Gastrocnemius medialis (tissue), 4 donors: ENCODE measurements around the gene DZIP3. TPM values are rescaled to one million over a fixed set of nuclear protein-coding genes. Genes with fewer than 3 reads are reported as not detected.

ENCODE experiments used
- ATAC-seq, 2 donors: fragments of 150-250 bp; one replicate each; pipeline ENCODE4 v1.9.1; 2016
- DNase-seq, 2 donors: peaks; one replicate each; pipeline ENCODE4 v3.0.0-alpha.2; 2019
- H3K27ac ChIP-seq, 4 donors: fragments of 200-600 bp; sonication (generic); 1 replicate in 1 of 4; 2 replicates in 3 of 4; pipeline ENCODE4 v1.5.1; 2016 to 2018; ENCODE audit warnings: mild to moderate bottlenecking in 2 of 4, moderate library complexity in 1 of 4
- H3K27me3 ChIP-seq, 3 donors: fragments of 200-600 bp; sonication (generic) in 2 of 3; 1 replicate in 1 of 3; 2 replicates in 2 of 3; pipeline versions ENCODE4 v1.5.1 to v1.6.0; 2016 to 2019; ENCODE audit warnings: mild to moderate bottlenecking in 1 of 3, moderate library complexity in 1 of 3
- H3K36me3 ChIP-seq, 2 donors: fragments of 200-600 bp; sonication (generic) in 1 of 2; one replicate each; pipeline ENCODE4 v1.5.1; 2017 to 2018
- H3K4me1 ChIP-seq, 2 donors: fragments of 200-600 bp; sonication (generic) in 1 of 2; one replicate each; pipeline ENCODE4 v1.5.1; 2016 to 2017; ENCODE audit warnings: mild to moderate bottlenecking in 2 of 2
- H3K4me3 ChIP-seq, 4 donors: fragments of 200-600 bp; sonication (generic) in 3 of 4; 1 replicate in 1 of 4; 2 replicates in 3 of 4; pipeline ENCODE4 v1.5.1; 2016 to 2019; ENCODE audit warnings: mild to moderate bottlenecking in 2 of 4
- H3K9me3 ChIP-seq, 3 donors: fragments of 200-600 bp; sonication (generic) in 2 of 3; 1 replicate in 1 of 3; 2 replicates in 2 of 3; pipeline ENCODE4 v1.5.1; 2016 to 2019
- POLR2A ChIP-seq, 2 donors: fragments of 450-650 bp; IDR thresholded peaks; one replicate each; pipeline ENCODE4 v1.6.1; 2017; ENCODE audit warnings: antibody characterized with exemption in 2 of 2, mild to moderate bottlenecking in 2 of 2, moderate library complexity in 2 of 2
- in situ Hi-C, 4 donors: fragments of 200-750 bp; cut with MboI; loops; one replicate each; pipeline versions ENCODE4 v1.15.0 to v1.8.0; 2017; ENCODE audit warnings: low sequenced_read_pairs in 4 of 4
- intact Hi-C: fragments of 100-400 bp; cut with DNase I; formaldehyde crosslinking; loops from one replicate; pipeline ENCODE4 v1.15.1; 2023; ENCODE audit warnings: low total_unique reads
- total RNA-seq, 4 donors: library from RNA; depleted of rRNA; stranded (reverse); fragments of >200 nt; gene quantifications; one replicate each; pipeline versions ENCODE4 v1.1.0 to v1.2.3, GENCODE V29; 2016
- TF ChIP-seq, protein P1 (sequence below), 5 experiments: fragments of 450-650 bp in 3 of 5; fragments of 200-600 bp in 2 of 5; sonication (generic) in 2 of 5; IDR thresholded peaks in 4 of 5; conservative IDR thresholded peaks in 1 of 5; 1 replicate in 4 of 5; 2 replicates in 1 of 5; pipeline ENCODE4 v1.5.1; 2016 to 2019; ENCODE audit warnings: antibody characterized with exemption in 5 of 5, mild to moderate bottlenecking in 3 of 5, moderate library complexity in 3 of 5

Gene DZIP3
- total RNA-seq, 4 donors from 2014 or later, result 3.4 to 7.8 (median 5.7) TPM

DNA sequence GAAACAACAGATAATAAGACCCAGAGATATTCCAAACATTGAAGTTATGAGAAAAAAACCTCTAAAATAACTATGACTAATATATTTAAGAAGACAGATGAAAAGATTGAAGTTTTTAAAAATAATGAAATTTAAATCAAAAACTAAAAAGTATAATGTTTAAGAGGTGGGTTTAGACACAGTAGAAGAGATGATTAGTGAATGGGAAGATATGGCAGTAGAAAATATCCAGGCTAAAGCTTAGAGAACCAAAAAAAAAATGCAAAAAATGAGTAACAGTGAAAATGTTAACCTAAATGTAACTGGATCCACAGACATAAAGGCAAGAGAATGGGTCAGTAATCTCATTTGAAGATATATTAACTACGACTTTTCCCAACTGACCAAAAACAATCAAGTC is 115.5 kb downstream of the DZIP3 start:
- intact Hi-C loops, result no loop called here

DNA sequence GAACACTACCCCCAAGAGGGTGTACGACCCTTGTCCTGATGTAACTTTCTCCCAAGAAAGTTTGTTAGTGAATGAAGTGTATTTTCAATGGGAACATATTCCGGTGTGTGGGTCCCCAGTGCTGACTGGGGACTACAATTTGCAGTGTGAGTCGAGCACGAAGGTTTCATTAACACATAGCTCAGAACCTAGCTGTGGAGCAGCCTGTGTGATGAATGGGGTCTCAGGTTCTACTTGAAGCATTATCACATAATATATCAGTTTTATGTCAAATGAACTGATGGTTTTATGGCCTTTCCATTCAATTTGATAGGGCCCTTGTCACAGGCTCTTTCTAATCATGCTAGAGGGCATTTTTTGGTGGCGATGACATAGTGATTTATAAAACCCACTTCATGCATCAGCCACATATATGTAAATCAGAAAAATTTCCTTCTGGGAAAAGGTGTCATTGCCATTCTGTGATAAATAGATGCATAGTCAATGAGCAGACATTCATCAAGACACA is 123.5 kb downstream of the DZIP3 start:
- Histone ChIP-seq H3K4me1 (no peaks in the 10 kb centered on the region), H3K27me3 (no peaks in the 10 kb centered on the region), H3K9me3 (no peaks in the 10 kb centered on the region), H3K27ac (no peak overlapping the region), H3K4me3 (no peak overlapping the region), H3K36me3 (no peaks in the 10 kb centered on the region)
- no peak for TF ChIP-seq POLR2A (IDR thresholded peaks at IDR 0.05)
- TF ChIP-seq, protein P1, sequence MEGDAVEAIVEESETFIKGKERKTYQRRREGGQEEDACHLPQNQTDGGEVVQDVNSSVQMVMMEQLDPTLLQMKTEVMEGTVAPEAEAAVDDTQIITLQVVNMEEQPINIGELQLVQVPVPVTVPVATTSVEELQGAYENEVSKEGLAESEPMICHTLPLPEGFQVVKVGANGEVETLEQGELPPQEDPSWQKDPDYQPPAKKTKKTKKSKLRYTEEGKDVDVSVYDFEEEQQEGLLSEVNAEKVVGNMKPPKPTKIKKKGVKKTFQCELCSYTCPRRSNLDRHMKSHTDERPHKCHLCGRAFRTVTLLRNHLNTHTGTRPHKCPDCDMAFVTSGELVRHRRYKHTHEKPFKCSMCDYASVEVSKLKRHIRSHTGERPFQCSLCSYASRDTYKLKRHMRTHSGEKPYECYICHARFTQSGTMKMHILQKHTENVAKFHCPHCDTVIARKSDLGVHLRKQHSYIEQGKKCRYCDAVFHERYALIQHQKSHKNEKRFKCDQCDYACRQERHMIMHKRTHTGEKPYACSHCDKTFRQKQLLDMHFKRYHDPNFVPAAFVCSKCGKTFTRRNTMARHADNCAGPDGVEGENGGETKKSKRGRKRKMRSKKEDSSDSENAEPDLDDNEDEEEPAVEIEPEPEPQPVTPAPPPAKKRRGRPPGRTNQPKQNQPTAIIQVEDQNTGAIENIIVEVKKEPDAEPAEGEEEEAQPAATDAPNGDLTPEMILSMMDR (IDR thresholded peaks at IDR 0.05 in 4 of 5, conservative IDR thresholded peaks at IDR 0.05 in 1 of 5), result no peak
- no peak for ATAC-seq
- in situ Hi-C loops (no loop called here), intact Hi-C loops (no loop called here)
- DNase-seq, result no peak

More for the DNA sequence above, 115.5 kb downstream of the DZIP3 start:
- DNase-seq, result no peak
- Histone ChIP-seq H3K27me3 (no peaks in the 10 kb centered on the region), H3K4me3 (no peak overlapping the region), H3K4me1 (no peaks in the 10 kb centered on the region), H3K9me3 (peaks cover 0 to 7% (median 0%) of the 10 kb centered on the region in 3 donors), H3K36me3 (no peaks in the 10 kb centered on the region), H3K27ac (no peak overlapping the region)
- in situ Hi-C loops, result no loop called here
- TF ChIP-seq POLR2A (IDR thresholded peaks at IDR 0.05), result no peak
- TF ChIP-seq, protein P1 (IDR thresholded peaks at IDR 0.05 in 4 of 5, conservative IDR thresholded peaks at IDR 0.05 in 1 of 5), result no peak
- ATAC-seq, result no peak

DNA sequence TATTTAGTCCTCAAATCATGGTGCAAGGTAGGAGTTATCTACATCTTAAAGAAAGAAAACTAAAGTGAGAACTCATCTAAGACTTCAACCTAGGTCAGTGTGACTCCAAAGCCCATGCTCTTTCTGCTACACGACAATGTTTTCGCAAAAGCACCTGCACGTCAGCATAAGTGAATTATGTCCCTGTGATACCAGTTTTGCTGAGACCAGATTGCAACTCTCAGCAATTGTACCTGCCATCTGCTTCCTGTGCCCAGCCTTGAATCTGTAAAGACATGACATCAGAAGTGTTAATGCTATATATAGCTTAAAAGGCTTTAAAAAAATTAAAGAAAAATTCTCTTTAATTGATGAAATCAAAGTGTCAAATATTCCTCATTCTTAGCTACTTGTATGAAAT is 124.3 kb downstream of the DZIP3 start:
- H3K4me1 ChIP-seq, result no peaks in the 10 kb centered on the region
- no peaks in the 10 kb centered on the region for H3K9me3 ChIP-seq
- no peak overlapping the region for H3K27ac ChIP-seq
- ATAC-seq, result no peak
- intact Hi-C loops, result no loop called here
- DNase-seq, result no peak
- TF ChIP-seq, protein P1 (IDR thresholded peaks at IDR 0.05 in 4 of 5, conservative IDR thresholded peaks at IDR 0.05 in 1 of 5), result no peak
- TF ChIP-seq POLR2A (IDR thresholded peaks at IDR 0.05), result no peak
- in situ Hi-C loops, result no loop called here
- no peak overlapping the region for H3K4me3 ChIP-seq
- H3K36me3 ChIP-seq, result no peaks in the 10 kb centered on the region
- H3K27me3 ChIP-seq, result no peaks in the 10 kb centered on the region

DNA sequence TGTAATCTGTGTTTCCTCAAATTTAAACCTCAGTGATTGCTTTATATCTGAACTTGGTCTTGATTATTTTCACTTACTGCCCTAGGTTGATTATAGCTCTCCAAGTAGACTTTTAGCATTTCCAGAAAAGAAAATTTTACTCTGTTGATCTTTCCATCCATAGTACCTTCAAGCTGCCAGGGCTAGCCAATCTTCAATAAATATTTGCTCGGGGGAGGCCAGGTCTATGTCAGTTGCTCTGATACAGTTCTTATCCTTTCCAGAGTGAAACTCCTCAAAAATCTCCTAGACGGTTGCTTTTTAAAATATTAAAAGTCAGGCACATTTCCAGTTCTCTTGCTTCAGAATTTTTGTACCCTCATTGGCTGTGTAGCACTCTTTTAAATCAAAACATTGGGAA is 128.9 kb downstream of the DZIP3 start:
- no peak for ATAC-seq
- H3K27me3 ChIP-seq, result no peaks in the 10 kb centered on the region
- no peak for TF ChIP-seq POLR2A (IDR thresholded peaks at IDR 0.05)
- TF ChIP-seq, protein P1 (IDR thresholded peaks at IDR 0.05 in 4 of 5, conservative IDR thresholded peaks at IDR 0.05 in 1 of 5), result no peak
- intact Hi-C loops (no loop called here), in situ Hi-C loops (no loop called here)
- no peaks in the 10 kb centered on the region for H3K36me3 ChIP-seq
- no peaks in the 10 kb centered on the region for H3K9me3 ChIP-seq
- DNase-seq, result no peak
- H3K4me1 ChIP-seq, result no peaks in the 10 kb centered on the region
- no peak overlapping the region for H3K4me3 ChIP-seq
- H3K27ac ChIP-seq, result no peak overlapping the region
